Keratinocyte (primary cell): ENCODE measurements around the gene MDM2. TPM values are rescaled to one million over a fixed set of nuclear protein-coding genes. Genes with fewer than 3 reads are reported as not detected.
A peak's percentile ranks its signal among the peaks of the same experiment; 100 is the strongest.

Experiments used
- DNase-seq: peaks from one replicate; pipeline ENCODE4 v3.0.0-alpha.2; 2011; ENCODE audit warnings: low read depth, missing footprints, low spot score
- FAIRE-seq: peaks from 2 replicates; lab custom pipeline; 2011; peaks lifted over from hg19 to GRCh38; lab: Jason Lieb, UNC
- H2AFZ ChIP-seq: 2 replicates; pipeline ENCODE4 v1.6.0; 2012; ENCODE audit warnings: low read length, control low read depth, inconsistent platforms; ENCODE audit not compliant: control insufficient read depth
- H3K27ac ChIP-seq: 2 replicates; pipeline ENCODE4 v1.5.1; 2011; ENCODE audit warnings: low read length; ENCODE audit not compliant: control insufficient read depth, insufficient read depth
- H3K27me3 ChIP-seq: 3 replicates; pipeline ENCODE4 v1.6.0; 2011; ENCODE audit warnings: low read length; ENCODE audit not compliant: control insufficient read depth, insufficient read depth; ENCODE audit errors: extremely low read depth
- H3K36me3 ChIP-seq, 2 experiments: 2 replicates in 1 of 2; 3 replicates in 1 of 2; pipeline ENCODE4 v1.5.1; 2011; ENCODE audit warnings: low read length in 2 of 2, mild to moderate bottlenecking in 1 of 2; ENCODE audit not compliant: control insufficient read depth in 2 of 2, insufficient read depth in 2 of 2; ENCODE audit errors: extremely low read depth in 1 of 2
- H3K4me1 ChIP-seq: 3 replicates; pipeline ENCODE4 v1.5.1; 2011; ENCODE audit warnings: low read length; ENCODE audit not compliant: control insufficient read depth, insufficient read depth; ENCODE audit errors: extremely low read depth
- H3K4me2 ChIP-seq: 3 replicates; pipeline ENCODE4 v1.6.0; 2011; ENCODE audit warnings: low read depth, low read length; ENCODE audit not compliant: control insufficient read depth, insufficient read depth; ENCODE audit errors: extremely low read depth
- H3K4me3 ChIP-seq, 3 experiments: fragments of 200-600 bp in 1 of 3; sonication (generic) in 1 of 3; 2 replicates in 2 of 3; 3 replicates in 1 of 3; pipeline ENCODE4 v1.5.1; 2011 to 2016; ENCODE audit warnings: low read length in 3 of 3, mild to moderate bottlenecking in 3 of 3, control low read depth in 2 of 3, inconsistent platforms in 1 of 3, low read depth in 1 of 3, mixed read lengths in 1 of 3, mixed run types in 1 of 3, moderate library complexity in 1 of 3; ENCODE audit not compliant: control insufficient read depth in 2 of 3, insufficient read depth in 2 of 3; ENCODE audit errors: extremely low read depth in 1 of 3
- H3K79me2 ChIP-seq: 2 replicates; pipeline ENCODE4 v1.6.0; 2012; ENCODE audit warnings: low read length; ENCODE audit not compliant: control insufficient read depth, insufficient read depth
- H3K9ac ChIP-seq: 3 replicates; pipeline ENCODE4 v1.6.0; 2011; ENCODE audit warnings: low read length; ENCODE audit not compliant: control insufficient read depth, insufficient read depth; ENCODE audit errors: extremely low read depth
- H3K9me1 ChIP-seq: 3 replicates; pipeline ENCODE4 v1.6.0; 2011; ENCODE audit warnings: low read length; ENCODE audit not compliant: control insufficient read depth, insufficient read depth; ENCODE audit errors: extremely low read depth
- H3K9me3 ChIP-seq: 2 replicates; pipeline ENCODE4 v1.5.1; 2012; ENCODE audit warnings: low read depth, low read length; ENCODE audit not compliant: control insufficient read depth
- H4K20me1 ChIP-seq: 3 replicates; pipeline ENCODE4 v1.6.0; 2011; ENCODE audit warnings: low read length; ENCODE audit not compliant: control insufficient read depth, insufficient read depth; ENCODE audit errors: extremely low read depth
- CTCF ChIP-seq, 3 experiments: IDR thresholded peaks in 1 of 3; conservative IDR thresholded peaks in 1 of 3; optimal IDR thresholded peaks in 1 of 3; 2 replicates in 2 of 3; 3 replicates in 1 of 3; pipeline versions ENCODE3 to v1.5.1; 2011; ENCODE audit warnings: low read length in 3 of 3, mild to moderate bottlenecking in 3 of 3, moderate library complexity in 2 of 3, control low read depth in 1 of 3, inconsistent platforms in 1 of 3; ENCODE audit not compliant: insufficient read depth in 2 of 3; ENCODE audit errors: extremely low read depth in 1 of 3
- EZH2 ChIP-seq: IDR thresholded peaks from one replicate; pipeline ENCODE4 v1.6.1; 2012; ENCODE audit warnings: inconsistent platforms, mild to moderate bottlenecking, low read length, moderate library complexity
- dilution Hi-C: fragments of 300-500 bp; cut with MboI; formaldehyde crosslinking; loops from one replicate; pipeline ENCODE4 v1.7.0; 2020; ENCODE audit warnings: low sequenced_read_pairs; ENCODE audit not compliant: extremely low pct_ligation_motif_present
- polyA plus RNA-seq, 5 experiments: library from polyadenylated mRNA; depleted of rRNA in 3 of 5; stranded (reverse) in 3 of 5; stranded (forward) in 1 of 5; unstranded in 1 of 5; fragments of >200 nt; gene quantifications; 1 replicate in 1 of 5; 2 replicates in 3 of 5; 3 replicates in 1 of 5; pipeline versions ENCODE4 v1.2.1 to v1.2.3, GENCODE V29; 2011 to 2012; ENCODE audit warnings: missing spikeins in 2 of 5, low read depth in 1 of 5, low replicate concordance in 1 of 5

MDM2 gene
- polyA plus RNA-seq, 1 donor (not counting 4 experiments of a cell fraction or from before 2014, with no cell fraction given) = 55.0 TPM

GRCh38 chr12:68871921-68872320 lies 63.9 kb downstream of the MDM2 start:
- Histone ChIP-seq H3K27me3 (no peaks in the 10 kb centered on the region), H3K4me3 (no peak overlapping the region), H2AFZ (no peak overlapping the region), H3K4me1 (peaks cover 11% of the 10 kb centered on the region), H3K9me1 (no peaks in the 10 kb centered on the region), H3K27ac (no peak overlapping the region), H3K79me2 (no peaks in the 10 kb centered on the region), H3K9ac (no peak overlapping the region), H3K4me2 (no peak overlapping the region), H4K20me1 (no peaks in the 10 kb centered on the region), H3K36me3 (no peaks in the 10 kb centered on the region), H3K9me3 (no peaks in the 10 kb centered on the region)
- FAIRE-seq (no peak), DNase-seq (no peak)
- dilution Hi-C loops = no loop called here
- TF ChIP-seq CTCF (optimal IDR thresholded peaks at IDR 0.05 in 1 of 3, IDR thresholded peaks at IDR 0.05 in 1 of 3, conservative IDR thresholded peaks at IDR 0.05 in 1 of 3; ENCODE audit: extremely low read depth in 1 of 3, insufficient read depth in 2 of 3, low read length in 3 of 3) = peak; percentile 27 to 58 (median 37)
- TF ChIP-seq EZH2 = no peak

- no peaks in the 10 kb centered on the region for H4K20me1 ChIP-seq
- TF ChIP-seq EZH2 (no peak), CTCF (optimal IDR thresholded peaks at IDR 0.05 in 1 of 3, IDR thresholded peaks at IDR 0.05 in 1 of 3, conservative IDR thresholded peaks at IDR 0.05 in 1 of 3; ENCODE audit: extremely low read depth in 1 of 3, insufficient read depth in 2 of 3, low read length in 3 of 3) (no peak)
- H3K9ac ChIP-seq = no peak overlapping the region
- H3K9me1 ChIP-seq = no peaks in the 10 kb centered on the region
- H2AFZ ChIP-seq = no peak overlapping the region
- no peaks in the 10 kb centered on the region for H3K79me2 ChIP-seq
- FAIRE-seq (no peak), DNase-seq (no peak)
- no peak overlapping the region for H3K27ac ChIP-seq
- no peak overlapping the region for H3K4me3 ChIP-seq
- H3K4me2 ChIP-seq = no peak overlapping the region
- H3K36me3 ChIP-seq = no peaks in the 10 kb centered on the region
- H3K9me3 ChIP-seq = no peaks in the 10 kb centered on the region
- H3K4me1 ChIP-seq = peaks cover 5% of the 10 kb centered on the region
- no peaks in the 10 kb centered on the region for H3K27me3 ChIP-seq
- dilution Hi-C loops = no loop called here
Observed at GRCh38 chr12:68873316-68873715, 65.3 kb downstream of the MDM2 start.
